Chondrocyte (in vitro differentiated cells): ENCODE measurements around the gene SERPINH1. TPM values are rescaled to one million over a fixed set of nuclear protein-coding genes. Genes with fewer than 3 reads are reported as not detected.

Experiments used
- DNase-seq: peaks from one replicate; pipeline ENCODE4 v3.0.0; 2021; ENCODE audit warnings: mixed read lengths, low spot score
- H3K27ac Mint-ChIP-seq: one replicate; pipeline ENCODE4 v1.8.0; 2021; ENCODE audit warnings: mild to moderate bottlenecking, moderate library complexity, mixed read lengths; ENCODE audit not compliant: unreplicated experiment
- H3K27me3 Mint-ChIP-seq: 2 replicates; pipeline ENCODE4 v1.8.0; 2021; ENCODE audit warnings: low read depth, mixed read lengths
- H3K36me3 Mint-ChIP-seq: 2 replicates; pipeline ENCODE4 v1.8.0; 2021; ENCODE audit warnings: low read depth, mixed read lengths
- H3K4me1 Mint-ChIP-seq: 2 replicates; pipeline ENCODE4 v1.8.0; 2021; ENCODE audit warnings: low read depth, mild to moderate bottlenecking, mixed read lengths
- H3K4me3 Mint-ChIP-seq: one replicate; pipeline ENCODE4 v1.8.0; 2021; ENCODE audit warnings: mild to moderate bottlenecking, moderate library complexity, mixed read lengths; ENCODE audit not compliant: unreplicated experiment
- H3K9me3 Mint-ChIP-seq: 2 replicates; pipeline ENCODE4 v1.8.0; 2021; ENCODE audit warnings: low read depth, mixed read lengths
- CTCF ChIP-seq: fragments of 200-600 bp; sonication (generic); IDR thresholded peaks from 2 replicates; pipeline ENCODE4 v1.5.0; 2021; ENCODE audit warnings: antibody characterized with exemption, mild to moderate bottlenecking, moderate library complexity
- total RNA-seq: library from RNA; stranded (reverse); gene quantifications from 3 replicates; pipeline ENCODE4 v1.2.1, GENCODE V29; 2021

SERPINH1 gene
- total RNA-seq, 1 donor from 2014 or later, result 1,204 TPM

GRCh38 chr11:75585293-75585670 lies 23.2 kb downstream of the SERPINH1 start:
- no peaks in the 10 kb centered on the region for H3K36me3 Mint-ChIP-seq
- H3K9me3 Mint-ChIP-seq, result no peaks in the 10 kb centered on the region
- no peak overlapping the region for H3K27ac Mint-ChIP-seq
- no peaks in the 10 kb centered on the region for H3K27me3 Mint-ChIP-seq
- TF ChIP-seq CTCF, result no peak
- H3K4me3 Mint-ChIP-seq, result no peak overlapping the region
- peaks cover 23% of the 10 kb centered on the region for H3K4me1 Mint-ChIP-seq
- no peak for DNase-seq

- H3K4me1 Mint-ChIP-seq, result peaks cover 23% of the 10 kb centered on the region
- DNase-seq, result no peak
- H3K9me3 Mint-ChIP-seq, result no peaks in the 10 kb centered on the region
- H3K36me3 Mint-ChIP-seq, result no peaks in the 10 kb centered on the region
- no peaks in the 10 kb centered on the region for H3K27me3 Mint-ChIP-seq
- no peak overlapping the region for H3K27ac Mint-ChIP-seq
- H3K4me3 Mint-ChIP-seq, result no peak overlapping the region
- TF ChIP-seq CTCF, result no peak
Observed at GRCh38 chr11:75586395-75586794, 24.3 kb downstream of the SERPINH1 start.

- no peak for DNase-seq
- Mint-ChIP-seq H3K9me3 (no peaks in the 10 kb centered on the region), H3K27me3 (no peaks in the 10 kb centered on the region), H3K4me3 (no peak overlapping the region), H3K27ac (no peak overlapping the region), H3K4me1 (peaks cover 18% of the 10 kb centered on the region), H3K36me3 (no peaks in the 10 kb centered on the region)
- no peak for TF ChIP-seq CTCF
Observed at GRCh38 chr11:75588051-75588481, 26.0 kb downstream of the SERPINH1 start.

GRCh38 chr11:75589051-75589450 lies 27.0 kb downstream of the SERPINH1 start:
- TF ChIP-seq CTCF, result no peak
- Mint-ChIP-seq H3K4me3 (no peak overlapping the region), H3K9me3 (no peaks in the 10 kb centered on the region), H3K27me3 (no peaks in the 10 kb centered on the region), H3K27ac (no peak overlapping the region), H3K36me3 (no peaks in the 10 kb centered on the region), H3K4me1 (peaks cover 15% of the 10 kb centered on the region)
- no peak for DNase-seq

- Mint-ChIP-seq H3K27ac (no peak overlapping the region), H3K4me1 (peaks cover 8% of the 10 kb centered on the region), H3K36me3 (no peaks in the 10 kb centered on the region), H3K9me3 (no peaks in the 10 kb centered on the region), H3K4me3 (no peak overlapping the region), H3K27me3 (no peaks in the 10 kb centered on the region)
- TF ChIP-seq CTCF, result no peak
- no peak for DNase-seq
Observed at GRCh38 chr11:75589933-75590332, 27.9 kb downstream of the SERPINH1 start.
